Frontal cortex (tissue), 1 donor: ENCODE results near the gene LAMA5. TPM values are rescaled to one million over a fixed set of nuclear protein-coding genes. Genes with fewer than 3 reads are reported as not detected.

Experiments
- total RNA-seq: library from RNA; depleted of rRNA; stranded (reverse); fragments of >200 nt; gene quantifications from one replicate; pipeline ENCODE4 v1.2.3, GENCODE V29; 2014

The LAMA5 gene
- total RNA-seq, 1 donor from 2014 or later: 11.4 TPM

Other genes starting within 250 kb of the LAMA5 start
- 97.8 TPM for gene LSM14B, start 244.8 kb downstream of the LAMA5 start, total RNA-seq
- 124 TPM for gene PSMA7, start 223.9 kb downstream of the LAMA5 start, total RNA-seq
- gene SS18L1, start 223.5 kb downstream of the LAMA5 start, total RNA-seq: 86.0 TPM
- gene MTG2, start 184.3 kb downstream of the LAMA5 start, total RNA-seq: 17.5 TPM
- 0.82 TPM for gene HRH3, start 147.0 kb downstream of the LAMA5 start, total RNA-seq
- gene OSBPL2, start 128.8 kb downstream of the LAMA5 start, total RNA-seq: 42.4 TPM
- gene ADRM1, start 64.3 kb downstream of the LAMA5 start, total RNA-seq: 41.2 TPM
- gene RPS21, start 19.8 kb upstream of the LAMA5 start, total RNA-seq: 821 TPM
- 2.9 TPM for gene CABLES2, start 40.0 kb upstream of the LAMA5 start, total RNA-seq
- gene RBBP8NL, start 60.2 kb upstream of the LAMA5 start, total RNA-seq: not detected
- not detected for gene GATA5, start 108.7 kb upstream of the LAMA5 start, total RNA-seq